GM21367 (cell line): ENCODE results near the gene CEP85L.

Experiments used
- ATAC-seq: cut with Tn5 transposase; IDR thresholded peaks from one replicate; pipeline ENCODE4 v1.9.1; 2021; ENCODE audit not compliant: unreplicated experiment

The CEP85L gene

DNA sequence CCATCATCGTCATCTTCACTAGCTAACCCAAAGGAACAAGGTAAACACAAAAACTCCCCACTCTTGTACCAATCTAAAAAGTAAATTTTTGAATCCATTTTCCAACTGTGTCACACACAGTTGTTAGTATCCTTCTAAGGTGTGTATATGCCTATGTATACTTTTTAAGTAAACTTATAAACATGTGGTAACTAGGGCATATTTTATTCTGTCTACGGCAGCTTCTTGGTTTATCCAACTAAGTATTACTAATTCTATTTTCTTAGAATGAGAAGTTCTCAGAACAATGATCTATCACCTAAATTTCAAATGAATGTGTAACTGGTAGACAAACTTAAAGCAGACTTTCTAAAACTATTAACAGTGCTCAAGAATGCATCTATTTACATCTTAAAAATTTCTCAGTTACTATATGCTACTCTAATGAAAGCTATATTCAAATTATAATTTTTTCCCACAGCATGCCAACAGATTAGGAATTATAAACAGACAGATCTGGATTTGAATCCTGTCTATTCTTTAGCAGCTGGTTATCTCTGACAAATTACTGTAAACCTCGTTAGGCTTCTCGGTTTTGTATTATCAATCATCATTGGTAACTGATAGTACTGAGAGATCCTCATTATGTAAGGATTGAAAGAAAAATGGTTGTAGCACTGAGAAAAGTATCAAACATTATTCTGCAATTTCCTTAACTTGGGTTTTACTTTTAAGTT lies 105.1 kb downstream of the CEP85L start:
- ATAC-seq: no peak

DNA sequence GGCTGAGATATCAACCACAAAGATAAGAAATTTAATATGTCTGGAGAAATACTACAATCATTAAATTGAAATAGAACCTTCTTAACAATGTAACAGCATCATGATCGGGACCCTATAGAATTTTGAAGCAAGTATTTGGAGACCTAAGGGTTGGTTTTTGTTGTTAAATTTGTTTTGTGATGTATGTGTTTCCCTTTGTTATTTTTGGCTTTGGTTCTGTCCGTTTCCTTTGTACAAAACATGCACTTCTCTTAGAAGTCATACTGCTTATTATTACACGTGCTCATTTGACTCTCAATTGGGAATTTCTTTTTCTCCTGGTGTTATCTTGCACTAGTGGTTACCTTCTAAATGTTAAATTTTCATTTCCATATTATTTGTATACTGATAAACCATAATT lies 107.3 kb downstream of the CEP85L start:
- no peak for ATAC-seq

DNA sequence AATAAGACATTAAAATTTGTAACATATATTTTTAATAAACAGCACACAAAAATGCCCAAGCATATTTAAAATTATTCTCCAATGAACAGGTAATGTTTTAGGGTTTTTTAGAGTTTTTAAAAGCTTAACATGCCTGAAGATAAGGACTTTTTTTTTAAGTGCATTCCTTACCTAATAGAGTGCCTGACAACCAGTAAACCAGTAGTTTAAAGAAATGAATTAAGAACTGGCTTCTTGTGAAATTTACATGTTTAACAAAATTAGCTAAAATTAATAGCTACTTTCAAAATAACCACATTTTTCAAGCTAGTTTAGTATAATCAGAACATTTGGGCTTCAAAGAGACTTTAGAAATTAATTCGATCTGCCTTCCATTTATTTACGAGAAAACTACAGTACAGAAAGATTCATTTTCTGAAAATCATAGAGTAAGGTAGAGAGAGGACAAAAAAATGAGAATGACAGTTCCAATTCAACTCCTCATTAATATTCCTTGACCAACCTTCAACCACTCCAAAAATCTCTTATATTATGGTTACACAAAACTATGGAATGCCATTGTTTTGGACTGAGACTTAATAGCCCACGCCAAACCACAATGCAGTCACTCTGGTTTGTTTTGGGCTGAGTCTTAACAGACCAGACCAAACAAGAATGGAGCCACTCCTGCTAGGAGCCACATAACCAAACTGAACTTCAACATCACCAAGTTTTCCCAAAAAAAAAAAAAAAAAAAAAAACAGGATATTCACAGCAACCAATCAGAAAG lies 109.0 kb downstream of the CEP85L start:
- no peak for ATAC-seq

DNA sequence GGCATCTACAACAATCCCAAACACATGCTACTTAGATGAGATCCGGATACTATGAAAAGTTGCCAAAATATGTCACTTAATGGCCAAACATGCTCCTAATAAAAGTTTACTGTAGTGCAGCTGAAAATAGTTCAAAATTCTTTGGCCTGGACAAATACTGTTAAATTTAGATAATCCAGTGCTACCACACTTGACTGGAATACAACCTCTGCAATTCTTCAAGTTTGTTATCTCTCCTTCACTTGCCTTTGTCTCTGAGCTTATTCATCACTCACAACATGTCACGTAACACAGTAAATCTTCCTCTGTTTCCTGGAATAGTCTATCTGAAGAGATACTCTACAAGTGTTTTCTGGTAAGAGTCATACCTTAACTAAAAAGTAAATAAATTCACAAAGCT lies 113.8 kb downstream of the CEP85L start:
- ATAC-seq: no peak

DNA sequence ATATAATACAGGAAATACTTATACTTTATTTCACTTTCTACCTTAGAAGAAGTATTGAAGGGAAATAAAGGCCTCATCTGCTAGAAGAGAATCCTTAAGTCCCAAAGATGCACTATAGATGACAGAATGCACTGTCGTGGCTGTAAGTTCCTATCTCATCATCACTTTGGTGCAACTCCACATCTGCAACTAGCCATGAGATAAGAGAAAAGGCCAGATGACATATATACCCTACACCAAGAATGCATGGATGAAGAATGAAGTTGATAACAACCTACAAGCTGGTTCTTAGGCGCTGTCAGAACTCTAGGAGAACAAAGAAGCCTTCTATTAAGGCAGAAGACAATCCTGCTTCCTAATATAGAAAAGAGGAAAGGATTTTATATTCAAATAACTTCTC lies 114.9 kb downstream of the CEP85L start:
- no peak for ATAC-seq

DNA sequence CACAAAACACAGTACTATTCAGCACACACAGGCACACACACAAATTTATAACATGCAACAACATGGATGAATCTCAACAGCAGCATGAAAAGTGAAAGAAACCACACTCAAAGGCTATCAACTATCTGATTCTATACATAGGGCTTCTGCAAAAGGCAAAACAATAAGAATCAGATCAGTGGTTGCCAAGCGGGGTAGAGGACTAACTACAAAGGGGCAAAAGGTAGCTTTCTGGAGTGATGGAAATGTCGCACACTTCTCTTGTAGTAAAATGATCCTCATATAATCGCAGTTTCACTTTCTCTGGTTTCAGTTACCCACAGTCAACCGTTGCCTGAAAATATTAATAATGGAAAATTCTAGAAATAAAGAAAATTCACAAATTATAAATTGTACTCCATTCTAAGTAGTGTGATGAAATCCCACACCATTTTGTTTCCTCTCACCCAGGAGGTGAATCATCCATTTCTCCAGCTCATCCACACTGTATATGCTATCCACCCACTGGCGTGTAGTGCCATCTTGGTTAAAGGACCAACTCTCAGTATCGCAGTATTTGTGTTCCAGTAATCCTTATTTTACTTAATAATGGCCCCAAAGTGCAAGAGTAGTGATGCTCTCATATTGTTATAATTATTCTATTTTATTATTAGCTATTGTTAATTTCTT lies 116.1 kb downstream of the CEP85L start:
- no peak for ATAC-seq

DNA sequence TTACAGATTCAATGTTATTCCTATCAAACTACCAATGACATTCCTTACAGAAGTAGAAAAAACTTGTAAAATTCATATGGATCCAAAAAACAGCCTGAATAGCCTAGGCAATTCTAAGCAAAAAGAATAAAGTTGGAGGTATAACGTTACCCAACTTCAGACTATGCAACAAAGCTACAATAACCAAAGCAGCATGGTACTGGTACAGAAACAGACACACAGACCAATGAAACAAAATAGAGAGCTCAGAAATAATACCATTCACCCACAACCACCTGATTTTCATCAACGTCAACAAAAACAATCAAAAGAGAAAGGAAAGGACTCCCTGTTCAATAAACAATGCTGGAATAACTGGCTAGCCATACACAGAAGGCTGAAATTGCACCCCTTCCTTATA lies 120.4 kb downstream of the CEP85L start:
- no peak for ATAC-seq

DNA sequence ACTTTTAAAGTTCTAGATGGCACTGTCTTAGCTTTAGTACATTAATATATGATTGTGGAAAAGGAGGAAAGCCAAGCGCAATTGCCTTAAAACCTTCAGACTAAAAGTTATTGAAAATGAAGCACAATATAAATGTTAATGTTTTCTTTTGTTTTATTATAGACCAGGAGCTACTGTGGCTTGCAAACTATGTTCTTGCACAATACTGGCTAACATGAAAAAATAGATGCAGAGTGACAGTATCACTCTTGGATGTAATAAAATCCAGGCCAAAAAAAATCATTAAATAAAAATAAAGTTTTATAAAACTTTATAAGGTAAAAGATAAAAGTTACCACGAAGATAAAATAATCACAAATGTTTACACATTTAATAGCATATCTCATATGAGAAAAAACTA lies 121.6 kb downstream of the CEP85L start:
- no peak for ATAC-seq

DNA sequence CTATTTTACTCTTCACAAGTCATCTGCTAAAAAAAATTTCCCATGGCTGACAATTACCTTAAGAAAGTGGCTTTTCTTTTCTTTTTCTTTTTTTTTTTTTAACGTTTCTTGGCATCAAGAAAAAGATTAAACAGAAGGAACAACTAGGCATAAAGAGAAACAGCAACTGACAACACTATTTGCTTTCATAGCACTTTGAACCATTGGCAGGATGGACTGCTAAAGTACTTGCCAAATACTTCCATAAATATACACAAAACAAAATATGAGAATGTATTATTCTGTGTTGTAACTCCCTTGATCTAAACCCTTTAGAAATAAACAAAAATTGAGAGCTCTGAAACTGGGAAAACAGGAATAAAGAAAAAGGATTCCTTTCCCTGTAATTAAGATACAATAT lies 123.3 kb downstream of the CEP85L start:
- no peak for ATAC-seq

DNA sequence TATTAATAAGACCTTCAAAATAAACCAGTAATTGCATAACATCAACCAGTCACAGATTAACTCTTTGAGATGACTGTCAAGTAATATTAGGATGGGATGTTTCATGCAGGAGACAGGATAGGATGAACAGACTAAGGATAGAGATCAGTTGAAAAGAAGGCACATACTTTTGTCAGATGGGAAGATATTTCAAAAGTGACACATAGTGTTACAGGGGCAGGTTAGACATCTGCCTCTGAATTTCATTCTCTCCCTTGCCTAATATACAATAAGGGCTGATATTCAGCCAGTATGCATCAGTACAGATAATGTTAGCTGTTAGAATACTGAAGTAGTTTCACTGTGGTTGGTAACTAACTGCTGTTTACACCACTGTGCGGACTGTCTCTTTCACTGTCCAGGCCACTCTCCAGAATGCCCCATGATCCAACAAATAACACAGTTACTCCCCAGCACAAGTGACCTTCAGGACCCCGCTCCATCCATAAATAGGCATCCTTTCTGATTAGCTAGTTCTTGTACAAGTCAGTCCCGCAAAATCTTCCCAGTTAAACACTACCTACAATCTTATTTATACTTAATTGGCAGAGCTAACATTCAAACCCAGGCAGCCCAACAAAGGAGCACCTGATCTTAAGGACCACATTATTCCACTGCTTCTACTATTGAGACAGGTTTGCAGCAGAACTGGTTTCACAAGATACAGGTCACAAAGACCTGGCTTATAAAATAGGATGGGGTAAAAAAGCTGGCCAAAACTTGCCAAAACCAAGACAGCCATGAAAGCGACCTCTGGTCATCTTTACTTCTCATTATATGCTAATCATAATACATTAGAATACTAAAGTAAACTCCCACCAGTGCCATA lies 125.2 kb downstream of the CEP85L start:
- no peak for ATAC-seq

DNA sequence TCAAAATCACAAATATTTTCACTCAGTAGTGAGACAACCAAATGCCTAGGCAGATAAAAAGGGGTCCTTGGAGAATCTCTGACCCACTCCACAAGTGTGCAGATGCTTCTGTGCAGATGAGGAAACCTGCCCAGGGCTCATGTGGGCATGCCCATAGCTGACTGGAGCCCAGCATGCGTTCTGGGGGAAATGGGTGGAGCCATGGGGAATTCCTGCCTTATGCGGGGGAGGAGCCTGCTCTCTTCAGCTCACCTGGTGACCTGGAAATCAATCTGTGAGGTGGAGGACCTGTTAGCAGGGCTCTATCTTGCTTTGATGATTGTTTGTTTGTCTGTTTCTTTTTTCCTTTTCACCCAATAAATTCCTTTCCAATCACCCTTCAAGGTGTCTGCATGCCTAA lies 126.7 kb downstream of the CEP85L start:
- no peak for ATAC-seq

DNA sequence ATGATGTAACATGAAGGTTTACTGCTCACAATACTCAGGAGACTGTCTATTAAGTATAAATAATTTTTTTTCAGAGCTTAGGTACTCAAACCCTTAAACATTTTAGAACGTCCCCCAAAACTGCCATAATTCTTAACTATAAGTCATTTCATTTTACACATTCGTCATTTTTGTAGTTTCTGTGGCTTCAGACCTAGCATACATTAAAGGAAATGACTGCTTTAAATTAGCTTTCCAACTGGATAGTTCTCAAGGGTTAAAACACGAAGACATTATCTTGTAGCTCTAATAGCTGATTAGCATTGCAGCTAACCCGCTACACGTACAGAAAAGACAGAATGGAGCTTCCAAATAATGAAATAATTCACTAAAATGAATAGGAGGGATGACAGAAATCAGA lies 128.2 kb downstream of the CEP85L start:
- ATAC-seq: no peak

DNA sequence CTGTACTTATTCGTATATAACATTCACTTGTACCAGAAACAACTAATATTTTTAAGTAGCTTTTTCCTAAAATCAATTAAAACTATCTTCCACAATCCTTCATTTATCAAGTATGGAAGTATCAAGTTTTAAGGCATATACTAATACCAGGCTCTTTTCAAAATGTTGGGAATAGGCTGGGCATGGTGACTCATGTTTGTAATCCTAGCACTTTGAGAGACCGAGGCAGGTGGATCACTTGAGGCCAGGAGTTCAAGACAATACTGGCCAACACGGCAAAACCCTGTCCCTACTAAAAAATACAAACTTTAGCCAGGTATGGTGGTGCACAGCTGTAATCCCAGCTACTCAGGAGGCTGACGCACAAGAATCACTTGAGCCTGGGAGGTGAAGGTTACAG lies 129.0 kb downstream of the CEP85L start:
- no peak for ATAC-seq

DNA sequence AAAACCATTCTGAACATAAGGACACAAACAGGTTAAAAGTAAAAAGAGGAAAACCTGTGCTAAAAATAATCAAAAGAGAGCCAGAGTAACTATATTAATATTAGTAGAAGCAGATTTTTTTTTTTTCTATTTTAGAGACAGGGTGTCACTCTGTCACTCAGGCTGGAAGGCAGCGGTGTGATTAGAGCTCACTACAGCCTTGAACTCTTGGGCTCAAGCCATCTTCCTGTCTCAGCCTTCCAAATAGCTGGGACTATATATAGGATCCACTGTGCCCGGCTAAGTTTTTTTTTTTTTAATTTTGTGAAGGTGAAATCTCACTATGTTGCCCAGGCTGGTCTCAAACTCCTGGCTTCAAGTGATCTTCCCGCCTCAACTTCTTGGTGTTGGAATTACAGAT lies 136.7 kb downstream of the CEP85L start:
- ATAC-seq: no peak

DNA sequence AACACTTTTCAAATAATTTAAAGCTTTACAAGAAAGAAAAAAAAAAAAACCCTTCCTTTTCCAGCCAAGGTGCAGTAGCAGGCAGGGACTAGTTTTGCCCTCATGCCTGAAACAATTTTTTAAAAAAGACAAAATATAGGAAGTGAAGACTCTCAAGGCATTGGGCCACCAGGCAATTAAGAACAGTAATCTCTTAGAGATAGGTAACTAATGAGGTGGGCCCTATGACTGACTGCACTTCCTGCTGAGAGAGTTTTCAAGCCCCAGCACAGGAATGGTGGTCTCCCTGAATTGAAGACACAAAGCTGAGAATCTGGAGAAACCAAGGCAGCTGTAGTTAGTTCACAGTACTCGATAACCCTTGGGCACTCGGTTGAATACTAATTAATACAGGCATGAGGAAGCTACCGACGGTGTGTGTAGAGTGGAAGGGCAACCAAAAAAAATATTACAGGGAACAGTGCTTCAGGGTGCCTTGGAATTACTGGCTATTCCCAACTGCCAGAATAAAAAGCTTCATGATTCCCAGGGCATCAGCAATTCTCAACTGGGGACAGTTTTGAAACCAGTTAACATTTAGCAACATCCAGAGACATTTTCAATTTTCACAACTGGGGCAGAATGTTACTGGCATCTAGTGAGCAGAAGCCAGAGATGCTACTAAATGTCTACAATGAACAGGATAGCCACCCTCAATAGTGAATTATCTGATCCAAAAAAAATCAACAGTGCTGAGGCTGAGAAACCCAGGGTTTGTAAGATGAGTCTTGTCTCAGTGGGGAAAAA lies 139.3 kb downstream of the CEP85L start:
- ATAC-seq: no peak

DNA sequence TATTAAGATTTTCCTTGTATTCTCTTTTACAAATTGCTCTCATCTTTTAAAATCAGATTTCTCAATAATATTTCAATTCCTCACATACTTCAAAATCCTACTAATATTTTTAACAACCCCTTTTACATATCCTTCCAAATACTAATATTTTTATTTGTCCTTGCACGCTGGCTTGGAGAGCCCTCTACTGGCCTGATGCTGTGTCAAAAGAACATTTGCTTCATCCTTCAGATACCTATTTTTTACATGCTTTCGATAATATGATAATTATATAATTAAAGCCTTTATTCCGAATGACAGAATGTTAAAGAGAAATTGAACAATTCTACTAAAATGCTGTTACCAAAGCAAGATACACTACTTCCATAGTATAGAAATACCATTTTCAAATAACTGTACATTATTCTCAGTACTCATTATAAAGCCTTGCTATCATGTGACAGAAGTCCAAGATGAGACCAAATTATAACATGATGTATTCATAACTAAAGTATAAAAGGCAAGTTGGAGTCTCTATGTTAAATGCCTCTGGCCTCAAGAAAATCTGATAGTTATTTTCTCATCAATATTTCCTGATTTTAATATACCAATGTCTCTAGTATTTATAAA lies 142.3 kb downstream of the CEP85L start:
- no peak for ATAC-seq

DNA sequence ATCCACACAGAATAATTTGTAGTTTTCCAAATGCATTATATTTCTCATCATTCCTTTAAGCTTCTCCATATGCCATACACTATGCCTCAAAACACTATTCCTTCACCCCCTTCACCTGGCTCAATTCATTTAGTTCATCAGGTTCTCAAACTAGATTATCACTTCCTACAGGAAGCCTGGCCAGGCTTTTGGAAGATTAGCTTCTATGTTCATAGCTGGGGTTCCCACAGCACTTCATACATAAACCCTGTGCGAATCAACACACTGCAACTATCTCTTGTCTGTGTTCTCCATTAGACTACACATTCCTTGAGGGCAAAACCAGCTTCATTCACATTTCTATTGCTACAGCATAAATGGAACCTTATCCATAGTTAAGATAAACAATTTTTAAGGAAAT lies 143.8 kb downstream of the CEP85L start:
- no peak for ATAC-seq

DNA sequence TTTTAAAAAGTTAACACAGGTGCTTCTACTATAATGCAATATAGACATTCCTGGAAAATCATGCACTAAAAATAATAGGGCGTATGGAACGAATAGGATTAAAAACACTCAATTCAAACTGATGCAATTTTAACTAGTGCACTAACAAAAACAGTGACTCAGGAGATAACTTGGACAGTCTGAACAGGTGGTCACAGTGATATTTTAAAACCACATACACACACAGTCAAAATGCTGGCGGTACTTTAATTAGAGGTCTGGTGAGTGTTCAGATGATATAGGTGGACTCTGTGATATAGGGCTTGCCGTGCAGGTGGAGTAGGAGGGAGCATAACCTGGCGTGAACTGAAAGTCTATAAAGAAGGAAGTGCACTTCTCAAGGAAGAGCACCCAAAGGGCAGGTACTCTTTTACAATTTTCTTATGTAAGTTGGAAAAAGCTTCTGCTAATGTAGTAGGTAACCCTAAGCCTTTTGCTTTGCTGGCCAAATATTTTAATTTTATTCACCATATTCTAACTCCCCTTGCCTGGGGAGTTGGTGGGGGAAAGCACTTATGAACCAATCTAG lies 145.2 kb downstream of the CEP85L start:
- ATAC-seq: no peak

DNA sequence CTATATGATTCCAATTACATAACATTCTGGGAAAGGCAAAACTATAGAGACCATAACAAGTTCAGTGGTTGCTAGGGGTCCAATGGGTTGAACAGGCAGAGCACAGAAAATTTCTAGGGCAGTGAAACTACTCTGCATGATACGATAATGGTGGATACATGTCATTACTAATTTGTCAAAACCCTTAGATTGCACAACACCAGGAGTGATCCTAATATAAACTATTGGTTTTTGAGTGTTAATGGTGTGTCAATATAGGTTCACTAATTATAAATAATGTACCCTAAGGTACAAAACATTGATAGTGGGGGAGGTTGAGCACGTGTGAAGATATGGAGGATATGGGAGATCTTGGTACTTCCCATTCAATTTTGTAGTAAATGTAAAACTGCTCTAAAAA lies 145.7 kb downstream of the CEP85L start:
- no peak for ATAC-seq

DNA sequence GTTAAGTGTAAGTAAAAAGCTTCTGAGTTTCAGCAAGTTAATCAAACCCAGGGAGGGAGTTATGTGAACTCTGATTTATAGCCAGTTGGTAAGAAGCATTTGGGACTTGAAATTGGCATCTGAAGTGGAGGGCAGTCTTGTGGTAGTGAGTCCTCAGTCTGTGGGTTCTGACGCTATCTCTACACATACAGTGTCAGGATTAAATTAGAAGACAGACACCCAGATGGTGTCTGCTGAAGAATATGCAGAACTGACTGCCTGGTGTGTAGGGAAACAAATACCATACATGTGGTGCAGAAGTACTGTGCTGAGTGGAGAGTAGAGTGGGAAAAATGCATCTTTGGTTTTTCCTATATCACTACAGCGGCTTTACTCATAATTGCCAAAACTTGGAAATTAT lies 146.8 kb downstream of the CEP85L start:
- no peak for ATAC-seq
